ENCODE data around the gene OGDH.

DNA sequence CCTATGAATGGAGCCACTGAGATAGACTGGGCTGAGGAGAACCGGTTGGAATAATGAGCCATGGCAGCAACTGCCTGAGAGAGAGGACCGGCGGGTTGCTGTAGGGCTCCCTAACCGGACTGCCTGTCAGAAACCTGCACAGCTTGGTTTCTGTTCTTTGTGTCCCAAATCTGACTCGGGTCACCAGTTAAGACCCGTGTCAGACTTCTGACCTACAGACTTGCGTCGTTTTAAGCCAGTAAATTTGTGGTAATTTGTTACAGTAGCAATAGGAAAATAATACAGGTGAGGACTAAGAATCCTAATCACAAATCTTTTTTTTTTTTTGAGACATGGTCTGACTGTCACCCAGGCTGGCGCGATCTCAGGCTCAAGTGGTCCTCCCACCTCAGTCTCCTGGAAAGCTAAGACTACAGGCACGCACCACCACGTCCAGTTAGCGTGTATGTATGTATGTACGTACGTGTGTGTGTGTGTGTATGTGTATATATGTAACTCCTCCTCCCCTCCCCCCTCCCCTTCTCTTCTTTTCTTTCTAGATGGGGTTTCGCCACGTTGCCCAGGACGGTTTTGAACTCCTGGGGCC, 32.0 kb upstream of the OGDH start:
- TF ChIP-seq, protein P1, sequence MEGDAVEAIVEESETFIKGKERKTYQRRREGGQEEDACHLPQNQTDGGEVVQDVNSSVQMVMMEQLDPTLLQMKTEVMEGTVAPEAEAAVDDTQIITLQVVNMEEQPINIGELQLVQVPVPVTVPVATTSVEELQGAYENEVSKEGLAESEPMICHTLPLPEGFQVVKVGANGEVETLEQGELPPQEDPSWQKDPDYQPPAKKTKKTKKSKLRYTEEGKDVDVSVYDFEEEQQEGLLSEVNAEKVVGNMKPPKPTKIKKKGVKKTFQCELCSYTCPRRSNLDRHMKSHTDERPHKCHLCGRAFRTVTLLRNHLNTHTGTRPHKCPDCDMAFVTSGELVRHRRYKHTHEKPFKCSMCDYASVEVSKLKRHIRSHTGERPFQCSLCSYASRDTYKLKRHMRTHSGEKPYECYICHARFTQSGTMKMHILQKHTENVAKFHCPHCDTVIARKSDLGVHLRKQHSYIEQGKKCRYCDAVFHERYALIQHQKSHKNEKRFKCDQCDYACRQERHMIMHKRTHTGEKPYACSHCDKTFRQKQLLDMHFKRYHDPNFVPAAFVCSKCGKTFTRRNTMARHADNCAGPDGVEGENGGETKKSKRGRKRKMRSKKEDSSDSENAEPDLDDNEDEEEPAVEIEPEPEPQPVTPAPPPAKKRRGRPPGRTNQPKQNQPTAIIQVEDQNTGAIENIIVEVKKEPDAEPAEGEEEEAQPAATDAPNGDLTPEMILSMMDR (IDR thresholded peaks at IDR 0.05; ENCODE audit: low read depth, low read length, poor library complexity, severe bottlenecking) = no peak
- TF ChIP-seq EZH2phosphoT487 (IDR thresholded peaks at IDR 0.05; ENCODE audit: borderline replicate concordance, low read length) = no peak

Measured in DOHH2 (cell line).